Spleen (tissue), 11 donors: ENCODE data around the gene ABCC1. TPM values are rescaled to one million over a fixed set of nuclear protein-coding genes. Genes with fewer than 3 reads are reported as not detected.

Experiments used
- DNase-seq: peaks from one replicate; pipeline ENCODE4 v3.0.0-alpha.2; 2020
- H3K27ac ChIP-seq, 8 donors: fragments of 200-600 bp; sonication (generic) in 7 of 8; 1 replicate in 4 of 8; 2 replicates in 4 of 8; pipeline versions ENCODE4 v1.5.0 to v1.8.0; 2016 to 2021; ENCODE audit warnings: inconsistent platforms in 4 of 8, mild to moderate bottlenecking in 4 of 8, moderate library complexity in 1 of 8
- H3K27me3 ChIP-seq, 7 donors: fragments of 200-600 bp; sonication (generic) in 6 of 7; replicated peaks in 1 of 7; 1 replicate in 4 of 7; 2 replicates in 3 of 7; pipeline versions ENCODE4 v1.5.0 to v1.8.0; 2016 to 2021; ENCODE audit warnings: inconsistent platforms in 3 of 7, mild to moderate bottlenecking in 1 of 7
- H3K36me3 ChIP-seq, 6 donors: fragments of 200-600 bp; sonication (generic) in 5 of 6; 1 replicate in 4 of 6; 2 replicates in 2 of 6; pipeline versions ENCODE4 v1.5.0 to v1.8.0; 2016 to 2021; ENCODE audit warnings: inconsistent platforms in 2 of 6
- H3K4me1 ChIP-seq, 6 donors: fragments of 200-600 bp; sonication (generic) in 5 of 6; 1 replicate in 3 of 6; 2 replicates in 3 of 6; pipeline versions ENCODE4 v1.5.0 to v1.8.0; 2016 to 2021; ENCODE audit warnings: inconsistent platforms in 3 of 6
- H3K4me3 ChIP-seq, 8 donors: fragments of 200-600 bp; sonication (generic) in 7 of 8; 1 replicate in 4 of 8; 2 replicates in 4 of 8; pipeline versions ENCODE4 v1.5.0 to v1.8.0; 2016 to 2021; ENCODE audit warnings: inconsistent platforms in 4 of 8, mild to moderate bottlenecking in 4 of 8, moderate library complexity in 2 of 8
- H3K9me3 ChIP-seq, 8 donors: fragments of 200-600 bp; sonication (generic) in 7 of 8; 1 replicate in 4 of 8; 2 replicates in 4 of 8; pipeline versions ENCODE4 v1.5.0 to v1.8.0; 2016 to 2021; ENCODE audit warnings: inconsistent platforms in 4 of 8
- CTCF ChIP-seq, 11 experiments: fragments of 200-600 bp in 7 of 11; fragments of 450-650 bp in 4 of 11; sonication (generic) in 4 of 11; IDR thresholded peaks in 8 of 11; conservative IDR thresholded peaks in 3 of 11; 1 replicate in 7 of 11; 2 replicates in 4 of 11; pipeline versions ENCODE4 v1.4.0 to v1.8.0; 2016 to 2021; ENCODE audit warnings: antibody characterized with exemption in 11 of 11, inconsistent platforms in 4 of 11, mild to moderate bottlenecking in 1 of 11
- POLR2A ChIP-seq, 3 donors: fragments of 450-650 bp; IDR thresholded peaks; one replicate each; pipeline ENCODE4 v1.5.1; 2017; ENCODE audit warnings: antibody characterized with exemption in 3 of 3, mild to moderate bottlenecking in 1 of 3
- POLR2AphosphoS5 ChIP-seq, 3 donors: sonication (generic); formaldehyde crosslinking; IDR thresholded peaks; one replicate each; pipeline ENCODE4 v1.5.1; 2017; ENCODE audit warnings: antibody characterized with exemption in 3 of 3
- WGBS, 5 donors: extraction: QIAGEN DNeasy Blood & Tissue Kit in 3 of 5; methylation state at CpG; one replicate each; pipeline versions ENCODE4 v1.1.5 to v1.1.7; 2013 to 2018; 5-methylcytosine and 5-hydroxymethylcytosine counted together
- intact Hi-C: fragments of 100-400 bp; cut with DNase I; formaldehyde crosslinking; loops from one replicate; pipeline ENCODE4 v1.15.0; 2023; ENCODE audit warnings: low total_unique reads
- polyA plus RNA-seq, 3 donors: library from polyadenylated mRNA; stranded (reverse); fragments of 200-250 nt; gene quantifications; one replicate each; pipeline ENCODE4 v1.2.1, GENCODE V29; 2013
- total RNA-seq, 7 donors: library from RNA; depleted of rRNA in 3 of 7; stranded (reverse); fragments of >200 nt in 3 of 7; fragmentation: NEBNext Ultra II Directional in 4 of 7; extraction: Animal tissue kit (Norgen Biotek cat#: 25700) in 4 of 7; gene quantifications; one replicate each; pipeline versions ENCODE4 v1.1.0 to v1.2.1, GENCODE V29; 2016 to 2021
- donor health status: healthy with polysubstance abuse.
- donor health status: DM: no; HTN: no; CAD: no; lungs with moderate emphysema.
- donor health status: DM: no; HTN: no; CAD: no.
- donor health status: Bipolar disorder and iron deficiency.
- donor health status: healthy.
- donor health status: DM: no; HTN: no; CAD: no.
- donor health status: DM: yes; HTN: yes; CAD: no.

ABCC1 gene
- total and polyA plus RNA-seq, 10 donors, result 7.8 to 65.7 (median 52.5) TPM

- no peak for TF ChIP-seq POLR2A (IDR thresholded peaks at IDR 0.05)
- no peak for TF ChIP-seq POLR2AphosphoS5 (IDR thresholded peaks at IDR 0.05)
- no peak for TF ChIP-seq CTCF (IDR thresholded peaks at IDR 0.05 in 8 of 11, conservative IDR thresholded peaks at IDR 0.05 in 3 of 11)
- Histone ChIP-seq H3K4me3 (no peak overlapping the region), H3K36me3 (no peaks in the 10 kb centered on the region), H3K27me3 (no peaks in the 10 kb centered on the region), H3K9me3 (no peaks in the 10 kb centered on the region), H3K27ac (no peak overlapping the region), H3K4me1 (no peaks in the 10 kb centered on the region)
- DNase-seq, result no peak
- intact Hi-C loops, result no loop called here
- 88 to 95% (median 92%) methylated on average over 15 of the region's 15 CpGs for WGBS, 5 donors
Observed at GRCh38 chr16:16169615-16170014, 220.2 kb downstream of the ABCC1 start.

GRCh38 chr16:16171332-16171919, 222.0 kb downstream of the ABCC1 start:
- Histone ChIP-seq H3K4me3 (no peak overlapping the region), H3K27ac (no peak overlapping the region), H3K36me3 (no peaks in the 10 kb centered on the region), H3K4me1 (no peaks in the 10 kb centered on the region), H3K9me3 (peaks cover 0 to 5% (median 0%) of the 10 kb centered on the region in 8 donors), H3K27me3 (no peaks in the 10 kb centered on the region)
- TF ChIP-seq POLR2AphosphoS5 (IDR thresholded peaks at IDR 0.05), result no peak
- intact Hi-C loops, result no loop called here
- no peak for DNase-seq
- WGBS, 5 donors, result 85 to 96% (median 87%) methylated on average over 3 to 4 of the region's 4 CpGs

- TF ChIP-seq POLR2A (IDR thresholded peaks at IDR 0.05) (no peak), POLR2AphosphoS5 (IDR thresholded peaks at IDR 0.05) (no peak), CTCF (IDR thresholded peaks at IDR 0.05 in 8 of 11, conservative IDR thresholded peaks at IDR 0.05 in 3 of 11) (no peak)
- no peaks in the 10 kb centered on the region for H3K27me3 ChIP-seq
- H3K36me3 ChIP-seq, result no peaks in the 10 kb centered on the region
- H3K4me1 ChIP-seq, result no peaks in the 10 kb centered on the region
- H3K4me3 ChIP-seq, result no peak overlapping the region
- intact Hi-C loops, result no loop called here
- DNase-seq, result no peak
- H3K27ac ChIP-seq, result no peak overlapping the region
- WGBS, 5 donors, result 81 to 86% (median 85%) methylated on average over 4 of the region's 4 CpGs
- H3K9me3 ChIP-seq, result peaks cover 0 to 6% (median 0%) of the 10 kb centered on the region in 8 donors
Observed at GRCh38 chr16:16172991-16173390, 223.6 kb downstream of the ABCC1 start.

GRCh38 chr16:16175296-16175695, 225.9 kb downstream of the ABCC1 start:
- Histone ChIP-seq H3K36me3 (no peaks in the 10 kb centered on the region), H3K4me1 (no peaks in the 10 kb centered on the region), H3K9me3 (peaks cover 0 to 10% (median 0%) of the 10 kb centered on the region in 8 donors), H3K4me3 (no peak overlapping the region), H3K27me3 (peaks cover 0 to 7% (median 0%) of the 10 kb centered on the region in 7 donors), H3K27ac (no peak overlapping the region)
- WGBS, 5 donors, result 77 to 96% (median 82%) methylated on average over 3 to 5 of the region's 5 CpGs
- intact Hi-C loops, result no loop called here
- no peak for DNase-seq
- TF ChIP-seq CTCF (IDR thresholded peaks at IDR 0.05 in 8 of 11, conservative IDR thresholded peaks at IDR 0.05 in 3 of 11), result no peak
- TF ChIP-seq POLR2AphosphoS5 (IDR thresholded peaks at IDR 0.05), result no peak
- TF ChIP-seq POLR2A (IDR thresholded peaks at IDR 0.05), result no peak
